ENCODE data around the gene SAMD9. TPM values are rescaled to one million over a fixed set of nuclear protein-coding genes. Genes with fewer than 3 reads are reported as not detected.

SAMD9 gene
- total RNA-seq, 2 donors from 2014 or later: 7.1 to 14.6 TPM

Other genes with a start within 250 kb of the SAMD9 start
- gene SAMD9L, start 30.4 kb upstream of the SAMD9 start, total RNA-seq: 10 to 100 TPM; 16.4 to 27.0 TPM
- gene HEPACAM2, start 108.5 kb upstream of the SAMD9 start, total RNA-seq: not detected
- 10 to 100 TPM; 23.4 to 25.7 TPM for gene VPS50, start 114.4 kb upstream of the SAMD9 start, total RNA-seq

Measured in activated T-cell treated with anti-CD3 and anti-CD28 coated beads, Interleukin-2, amount 50 U/mL, for 72 hours (primary cell).